HG02852 (cell line): ENCODE results near the gene HOXD12.

Source experiments
- ATAC-seq: cut with Tn5 transposase; IDR thresholded peaks from one replicate; pipeline ENCODE4 v1.9.1; 2021; ENCODE audit warnings: mild to moderate bottlenecking, moderate library complexity; ENCODE audit not compliant: unreplicated experiment

The HOXD12 gene

DNA sequence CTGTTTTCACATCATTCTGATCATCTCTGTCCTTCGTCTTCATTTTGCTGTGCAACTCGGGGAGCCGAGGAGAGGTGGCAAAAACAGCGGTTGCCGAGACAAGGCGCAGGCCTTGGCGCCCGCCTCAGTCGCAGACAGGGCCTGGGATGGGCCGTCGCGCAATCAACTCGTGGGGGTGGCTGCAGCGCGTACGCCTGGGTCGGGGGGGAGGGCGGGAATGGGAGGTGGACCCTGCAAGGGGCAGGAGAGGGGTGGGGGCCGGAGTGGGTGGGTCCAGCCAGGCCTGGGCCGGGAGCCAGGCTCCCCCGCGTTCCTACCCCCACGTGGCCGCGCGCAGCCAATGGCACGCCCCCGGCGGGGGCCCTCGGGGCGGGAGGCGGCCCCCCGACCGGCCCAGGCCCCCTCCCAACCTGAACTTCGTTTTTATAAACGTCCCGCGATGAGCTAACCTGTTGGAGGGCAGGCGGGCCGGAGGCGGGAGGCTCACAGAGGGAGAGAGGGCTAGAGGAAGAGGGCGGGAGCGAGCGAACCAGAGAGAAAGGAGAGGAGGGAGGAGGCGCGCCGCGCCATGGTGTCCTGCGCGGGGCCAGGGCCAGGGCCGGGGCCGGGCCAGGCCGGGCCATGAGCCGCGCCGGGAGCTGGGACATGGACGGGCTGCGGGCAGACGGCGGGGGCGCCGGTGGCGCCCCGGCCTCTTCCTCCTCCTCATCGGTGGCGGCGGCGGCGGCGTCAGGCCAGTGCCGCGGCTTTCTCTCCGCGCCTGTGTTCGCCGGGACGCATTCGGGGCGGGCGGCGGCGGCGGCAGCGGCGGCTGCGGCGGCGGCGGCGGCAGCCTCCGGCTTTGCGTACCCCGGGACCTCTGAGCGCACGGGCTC lies 7.1 kb upstream of the HOXD12 start, which contains the start of gene HOXD13:
HOXD13 (plus strand) TSS at position 452 of the 875 bp plus-strand sequence; CDS start at position 622, 170 bp downstream.
- no peak for ATAC-seq

DNA sequence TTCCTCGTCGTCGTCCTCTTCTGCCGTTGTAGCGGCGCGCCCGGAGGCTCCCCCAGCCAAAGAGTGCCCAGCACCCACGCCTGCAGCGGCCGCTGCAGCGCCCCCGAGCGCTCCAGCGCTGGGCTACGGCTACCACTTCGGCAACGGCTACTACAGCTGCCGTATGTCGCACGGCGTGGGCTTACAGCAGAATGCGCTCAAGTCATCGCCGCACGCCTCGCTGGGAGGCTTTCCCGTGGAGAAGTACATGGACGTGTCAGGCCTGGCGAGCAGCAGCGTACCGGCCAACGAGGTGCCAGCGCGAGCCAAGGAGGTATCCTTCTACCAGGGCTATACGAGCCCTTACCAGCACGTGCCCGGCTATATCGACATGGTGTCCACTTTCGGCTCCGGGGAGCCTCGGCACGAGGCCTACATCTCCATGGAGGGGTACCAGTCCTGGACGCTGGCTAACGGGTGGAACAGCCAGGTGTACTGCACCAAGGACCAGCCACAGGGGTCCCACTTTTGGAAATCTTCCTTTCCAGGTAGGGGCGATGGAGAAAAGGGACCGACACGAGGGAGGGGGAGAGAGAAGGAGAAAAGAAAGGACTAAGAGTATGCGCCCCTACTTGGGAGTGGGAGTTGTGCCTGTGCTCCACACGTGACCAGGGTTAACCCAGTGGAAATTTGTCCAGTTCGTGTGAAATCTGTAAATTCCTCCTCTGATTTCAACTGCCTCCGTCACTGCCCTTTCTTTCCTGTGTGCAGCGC lies 6.3 kb upstream of the HOXD12 start:
- ATAC-seq, result no peak

DNA sequence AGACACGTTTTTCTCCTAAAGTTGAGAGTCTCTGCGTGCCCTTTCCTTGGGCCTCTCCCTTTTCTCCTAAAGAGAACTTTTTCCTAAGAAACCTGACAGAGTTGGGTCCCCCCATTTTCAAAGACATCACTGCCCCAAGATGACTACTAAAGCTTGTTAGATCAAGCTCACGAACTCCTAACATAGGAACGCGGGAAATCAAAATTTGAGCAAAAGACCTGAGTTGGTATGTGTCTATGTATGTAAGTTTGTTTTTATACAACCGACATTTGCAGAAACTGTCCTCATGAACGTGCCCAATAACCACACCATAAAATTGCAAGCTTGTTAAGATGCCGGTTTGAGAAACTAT lies 5.7 kb upstream of the HOXD12 start:
- ATAC-seq, result no peak

DNA sequence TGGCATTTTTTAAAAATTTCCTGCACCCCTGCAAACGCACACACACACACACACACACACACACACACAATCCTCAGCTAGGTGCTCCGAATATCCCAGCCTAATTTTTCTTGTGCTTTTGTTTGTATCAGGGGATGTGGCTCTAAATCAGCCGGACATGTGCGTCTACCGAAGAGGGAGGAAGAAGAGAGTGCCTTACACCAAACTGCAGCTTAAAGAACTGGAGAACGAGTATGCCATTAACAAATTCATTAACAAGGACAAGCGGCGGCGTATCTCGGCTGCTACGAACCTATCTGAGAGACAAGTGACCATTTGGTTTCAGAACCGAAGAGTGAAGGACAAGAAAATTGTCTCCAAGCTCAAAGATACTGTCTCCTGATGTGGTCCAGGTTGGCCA lies 5.2 kb upstream of the HOXD12 start:
- no peak for ATAC-seq

DNA sequence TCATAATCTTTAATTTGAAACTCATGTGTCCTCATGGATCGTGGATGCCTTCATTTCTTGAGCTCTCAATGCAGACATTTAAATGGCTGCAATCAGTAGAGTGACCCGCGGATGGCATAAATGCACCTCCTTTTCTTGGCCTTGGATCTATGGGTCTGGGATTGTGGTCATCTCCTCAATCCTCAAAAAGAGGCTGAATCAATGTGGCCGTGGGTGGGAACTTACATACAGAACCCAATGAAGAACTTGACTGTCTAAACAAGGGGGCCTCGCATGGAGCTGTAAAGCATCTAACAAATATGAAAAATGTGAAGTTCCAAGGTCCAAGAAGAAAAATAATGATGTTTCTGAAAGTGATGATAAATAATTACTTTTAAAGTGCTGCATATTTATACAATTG lies 4.2 kb upstream of the HOXD12 start:
- ATAC-seq, result no peak

DNA sequence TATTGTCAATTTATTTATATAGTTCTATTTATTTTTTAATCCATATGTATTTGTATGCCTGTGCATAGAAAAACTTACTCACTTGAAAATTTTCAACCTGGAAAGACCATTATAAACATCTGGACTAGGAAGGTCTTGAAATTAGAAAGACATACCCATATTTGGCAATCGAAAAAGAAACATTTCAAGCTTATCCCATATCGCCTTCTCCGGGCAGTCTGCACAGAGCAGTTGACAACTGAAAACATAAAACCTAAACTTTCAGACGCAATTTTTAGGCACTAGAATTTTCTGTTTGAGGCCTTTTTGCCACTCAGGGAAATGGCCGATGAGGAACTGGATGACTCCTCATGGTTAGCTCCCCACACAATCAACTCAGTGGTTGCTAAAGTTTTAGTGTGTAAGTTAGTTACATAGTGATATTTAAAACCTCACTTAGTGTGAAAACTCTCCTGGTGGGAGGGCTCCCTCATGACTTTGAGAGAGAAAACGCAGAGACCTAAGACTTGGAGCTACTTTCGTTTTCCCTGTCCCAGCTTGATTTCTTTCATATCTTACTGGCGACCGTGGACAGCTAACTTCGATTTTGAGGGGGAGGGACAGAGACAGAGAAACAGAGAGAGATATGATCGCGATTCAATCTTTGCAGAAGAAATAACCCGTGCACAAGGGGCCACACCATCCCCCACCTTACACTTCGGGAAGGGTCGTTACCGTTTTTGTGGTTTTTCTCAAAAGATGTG lies 3.2 kb upstream of the HOXD12 start:
- ATAC-seq, result no peak

DNA sequence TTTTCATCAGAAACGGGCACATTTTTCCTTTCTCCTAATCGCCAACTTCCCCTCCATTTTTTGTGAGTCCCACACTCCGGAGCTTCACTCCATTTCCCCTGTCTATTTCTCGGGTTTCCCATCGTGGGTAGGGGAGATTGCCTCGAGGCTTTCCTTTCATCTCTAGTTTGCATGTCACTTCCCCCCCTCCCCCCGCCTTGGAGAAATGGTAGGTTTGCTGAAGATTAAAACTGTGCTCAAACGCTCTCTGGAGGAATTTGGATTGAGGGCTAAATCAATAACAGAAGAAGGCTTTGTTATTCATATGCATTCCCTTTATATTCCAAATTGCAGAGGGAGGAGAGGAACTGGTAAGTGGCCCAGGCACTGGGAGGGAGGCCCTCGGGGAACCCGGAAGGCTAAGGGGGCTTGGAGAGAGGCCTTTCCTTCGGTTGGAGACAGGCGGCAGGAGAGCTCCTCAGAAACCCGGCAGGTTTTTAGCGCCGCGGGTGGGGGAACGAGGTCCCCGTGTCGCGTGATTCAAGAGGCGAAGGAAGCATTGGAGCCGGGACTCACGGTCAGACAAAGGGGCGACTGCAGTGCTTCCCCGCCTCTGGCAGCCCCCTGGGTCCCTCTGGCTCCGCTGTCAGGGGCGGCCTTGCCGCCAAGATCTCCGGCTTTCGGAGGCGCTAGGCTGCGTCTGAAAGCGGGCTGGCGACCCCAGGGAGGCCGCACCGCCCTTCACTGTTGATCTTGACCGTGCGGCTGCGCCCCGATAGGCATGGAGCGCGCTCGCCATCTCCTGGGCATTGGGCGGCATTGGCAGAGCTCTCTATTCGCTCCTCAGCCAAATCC lies 2.4 kb upstream of the HOXD12 start:
- peak; percentile 83 for ATAC-seq

DNA sequence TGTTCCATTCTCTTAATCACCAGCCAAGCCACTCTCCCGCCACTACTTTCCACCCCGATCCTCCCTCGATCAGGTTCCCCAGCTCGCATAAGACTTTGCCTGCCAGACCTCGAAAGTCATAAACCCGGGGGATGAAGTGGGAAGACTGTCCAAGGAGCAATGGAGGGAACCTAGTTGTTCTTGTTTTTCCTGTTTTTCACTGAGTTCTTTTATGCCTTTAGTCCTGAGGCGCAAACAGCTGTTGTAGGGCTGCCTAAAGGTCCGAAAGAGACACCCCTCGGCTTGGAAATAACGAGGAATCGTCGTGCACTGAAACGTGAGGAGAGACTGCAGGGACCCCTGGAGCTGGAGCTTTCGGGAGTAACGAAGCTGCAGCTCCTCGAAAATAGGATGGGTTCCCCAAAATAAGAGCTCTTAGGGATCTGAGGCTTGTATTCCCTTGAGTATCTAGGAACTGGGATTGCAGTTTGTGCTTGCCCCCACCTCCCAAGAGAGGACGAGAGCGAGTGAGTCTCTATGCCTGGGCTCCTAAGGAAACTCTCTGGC lies 1.7 kb upstream of the HOXD12 start:
- no peak for ATAC-seq

DNA sequence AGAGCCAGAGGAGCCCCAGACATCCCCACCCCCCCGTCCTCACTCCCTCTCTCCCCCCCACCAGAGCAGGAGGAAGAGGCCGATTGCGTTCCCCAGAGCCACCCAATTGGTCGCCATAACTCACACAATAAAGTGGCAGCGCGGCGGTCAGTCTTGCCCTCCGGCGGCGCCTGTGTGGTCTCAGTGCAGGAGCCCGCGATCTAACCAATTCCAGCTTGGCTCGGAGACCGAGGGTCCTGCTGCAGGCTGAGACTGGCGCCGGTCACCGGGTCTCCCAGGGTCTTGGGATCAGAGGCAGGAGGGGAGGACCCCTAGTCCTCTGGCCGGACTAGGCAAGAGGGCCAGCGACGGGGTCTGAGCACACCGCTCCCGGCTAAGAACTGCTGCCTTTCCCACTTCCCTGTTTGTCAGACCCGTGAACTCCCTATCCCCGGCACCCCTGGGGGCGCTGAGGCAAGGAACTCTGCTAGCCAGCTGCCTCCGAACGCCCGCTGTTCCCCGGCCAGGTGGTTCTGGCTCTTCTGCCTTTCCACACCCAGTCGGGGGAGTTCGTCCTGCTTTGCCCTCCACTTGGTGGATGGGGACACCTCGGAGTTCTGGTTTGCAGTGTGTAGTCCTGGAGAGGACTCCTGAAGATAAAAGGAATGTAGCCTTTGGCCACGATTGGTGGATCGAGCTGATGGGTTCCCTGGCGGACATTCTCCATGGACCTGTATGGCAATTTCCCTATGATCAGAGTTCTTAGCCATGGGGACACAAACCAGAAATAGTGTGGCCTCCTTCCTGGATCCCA lies 1.0 kb upstream of the HOXD12 start:
- no peak for ATAC-seq

DNA sequence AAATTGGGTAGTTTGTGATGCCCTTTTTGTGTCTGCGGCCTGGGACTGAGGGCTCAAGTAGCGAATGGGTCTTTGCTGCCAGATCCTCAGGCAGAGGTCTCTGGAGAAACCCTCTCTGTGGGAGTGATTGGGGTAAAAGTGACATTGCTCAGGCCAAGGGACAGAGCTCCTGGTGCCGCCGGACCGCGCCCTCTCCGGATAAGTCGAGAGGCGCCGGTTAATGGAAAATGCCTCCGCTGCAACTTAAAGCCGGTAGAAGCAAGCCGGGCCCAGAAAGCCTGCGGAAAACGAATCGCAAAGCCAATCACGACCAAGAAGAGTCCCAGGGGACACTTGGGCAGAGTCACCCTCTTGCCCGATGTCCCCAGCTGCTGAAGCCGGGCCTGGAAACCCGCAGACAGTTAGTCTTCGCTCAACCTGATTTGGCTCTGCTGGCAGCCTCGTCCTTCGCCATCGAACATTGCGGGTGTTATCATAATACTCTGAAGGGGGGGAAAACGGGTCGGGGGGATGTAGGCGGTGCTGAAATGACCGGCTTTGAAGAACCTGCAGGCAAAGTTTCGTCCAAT lies 352 bp upstream of the HOXD12 start:
- ATAC-seq, result no peak

DNA sequence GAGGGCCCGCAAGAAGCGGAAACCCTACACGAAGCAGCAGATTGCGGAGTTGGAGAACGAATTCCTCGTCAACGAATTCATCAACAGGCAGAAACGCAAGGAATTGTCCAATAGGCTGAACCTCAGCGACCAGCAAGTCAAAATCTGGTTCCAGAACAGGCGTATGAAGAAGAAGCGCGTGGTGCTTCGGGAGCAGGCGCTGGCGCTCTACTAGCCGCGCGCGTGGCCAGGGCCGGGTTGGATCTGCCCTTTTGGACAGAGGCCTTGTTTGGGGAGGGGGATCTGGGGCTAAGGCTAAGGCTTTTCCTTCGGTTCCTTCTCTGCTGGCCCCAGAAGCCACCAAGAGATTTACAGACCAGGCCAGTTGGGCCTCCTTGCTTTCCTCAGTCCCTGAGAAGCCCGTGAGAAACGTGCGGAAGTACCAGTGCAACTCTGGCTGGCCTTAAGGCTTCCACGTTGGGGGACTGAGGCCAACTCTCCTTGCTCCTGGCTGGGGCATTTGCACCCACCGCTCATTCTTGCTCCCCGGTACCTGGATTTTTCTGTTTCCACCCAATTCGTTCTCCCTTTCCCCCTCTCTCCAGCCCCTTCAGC lies 1.0 kb downstream of the HOXD12 start:
- ATAC-seq, result no peak

DNA sequence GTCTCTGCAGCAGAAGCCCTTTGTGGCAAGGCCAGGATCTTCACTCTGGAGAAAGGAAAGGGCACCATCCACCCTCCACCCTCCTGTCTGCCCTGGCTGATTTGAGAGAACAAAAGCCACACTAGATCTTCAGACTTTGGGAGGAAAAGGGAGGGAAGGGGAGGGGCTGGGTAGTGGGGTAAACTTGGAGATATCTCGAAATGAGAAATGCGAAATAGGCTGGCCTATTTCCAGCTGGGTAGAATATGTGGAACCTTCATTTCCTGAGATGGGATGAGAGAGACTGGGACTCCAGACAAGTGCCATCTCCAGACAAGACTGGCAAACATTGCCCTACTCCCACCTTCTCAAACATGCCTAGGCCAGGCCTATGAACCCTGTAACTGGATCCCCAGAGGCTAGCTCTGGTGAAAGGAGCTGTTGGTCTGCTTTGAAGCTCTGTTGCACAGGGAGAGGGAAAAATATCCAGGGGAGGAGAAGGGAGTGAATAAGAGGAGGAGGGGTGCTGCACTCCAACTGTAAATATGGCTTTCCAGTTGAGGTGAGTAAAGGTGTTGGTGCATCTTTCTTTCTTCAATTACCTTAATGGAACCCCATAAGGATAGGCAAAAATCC lies 1.7 kb downstream of the HOXD12 start:
- ATAC-seq, result no peak

DNA sequence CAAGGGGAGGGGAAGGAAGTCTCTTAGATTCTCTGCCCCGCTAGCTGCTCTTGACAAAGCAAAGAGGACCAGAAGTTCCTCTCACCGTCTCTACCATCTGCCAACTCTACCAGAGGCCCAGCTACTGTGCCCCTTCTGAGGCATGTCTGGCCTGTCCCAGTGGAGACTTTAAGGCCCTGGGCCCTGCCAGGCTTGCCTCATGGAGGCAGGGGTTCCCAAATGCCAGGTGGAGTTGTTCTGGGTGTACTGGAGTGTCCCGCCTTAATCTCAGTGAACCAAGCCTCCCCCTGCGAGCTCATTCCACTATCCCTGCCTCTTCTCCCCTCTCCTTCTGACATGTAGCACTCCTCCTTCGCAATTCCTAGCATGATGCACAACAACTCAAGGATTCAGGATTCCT lies 2.2 kb downstream of the HOXD12 start:
- no peak for ATAC-seq

DNA sequence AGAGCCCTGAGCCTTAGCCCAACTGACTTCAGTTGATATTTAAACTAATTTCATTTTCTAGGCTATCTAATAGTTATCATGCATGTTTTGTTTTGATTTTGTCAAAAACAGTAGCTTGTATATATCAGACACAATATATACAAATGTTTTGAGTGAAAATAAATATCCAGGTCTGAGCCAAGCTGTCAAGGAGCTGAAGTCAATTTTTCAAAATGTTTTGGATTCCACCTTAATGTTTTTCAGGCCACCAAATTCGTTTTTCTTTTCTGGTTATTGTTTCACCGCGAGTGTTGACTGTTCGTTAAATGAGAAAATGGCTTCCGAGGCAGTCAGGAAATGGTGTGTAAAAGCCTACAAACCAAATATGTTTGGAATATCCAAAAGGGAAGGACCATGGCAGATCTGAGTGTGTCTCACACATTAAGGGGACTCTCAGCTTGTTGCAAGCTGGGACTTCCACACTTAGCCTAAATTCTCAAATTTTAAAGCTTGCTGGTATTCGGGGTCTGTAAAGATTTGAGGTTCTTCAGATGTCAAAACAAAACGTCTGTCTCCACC lies 2.8 kb downstream of the HOXD12 start:
- no peak for ATAC-seq

DNA sequence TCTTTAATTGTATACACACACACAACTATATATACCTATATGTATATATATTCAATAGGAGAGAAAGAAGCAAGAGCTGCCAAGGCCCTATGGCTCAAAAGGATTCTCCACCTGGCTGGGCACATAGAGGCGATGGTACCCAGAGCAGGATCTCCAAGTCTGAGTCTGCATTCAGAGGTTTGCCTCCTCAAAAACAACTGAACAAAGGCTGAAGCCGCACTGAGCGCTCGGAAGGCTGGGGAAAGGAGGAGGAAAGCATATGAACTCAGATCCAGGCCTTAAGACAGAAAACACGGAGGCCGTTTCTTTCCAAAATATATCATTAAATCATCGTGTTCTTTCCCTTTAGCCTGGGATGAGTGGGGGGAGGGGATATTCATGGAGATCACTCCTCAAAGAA lies 3.6 kb downstream of the HOXD12 start:
- no peak for ATAC-seq

DNA sequence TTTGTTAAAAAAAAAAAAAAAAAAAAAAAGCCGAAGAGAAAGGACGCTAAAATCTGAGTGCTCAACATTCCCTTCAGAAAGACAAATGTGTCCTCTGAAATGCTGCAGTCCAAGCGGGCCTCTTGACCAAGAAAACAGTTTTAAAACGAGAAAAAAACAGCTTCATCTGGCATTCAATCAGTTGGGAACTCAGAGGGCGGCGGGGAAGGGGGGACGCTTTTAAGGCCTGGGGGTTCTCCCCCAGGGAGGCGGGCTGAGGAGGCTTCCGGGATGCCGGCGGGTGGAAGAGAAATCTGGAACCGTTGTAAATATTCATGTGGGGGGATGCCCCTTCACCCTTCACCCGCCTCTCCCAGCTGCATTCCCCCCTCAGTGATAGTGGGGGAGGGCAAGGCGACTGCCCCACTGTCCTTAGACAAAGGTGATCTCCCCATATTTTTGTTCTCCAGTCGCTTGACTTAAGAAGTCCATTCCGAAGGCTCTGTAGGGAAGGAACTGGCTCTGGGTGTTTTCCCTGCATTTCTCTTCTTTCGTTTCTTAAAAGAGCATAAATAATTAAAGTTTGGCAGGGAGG lies 4.2 kb downstream of the HOXD12 start:
- no peak for ATAC-seq

DNA sequence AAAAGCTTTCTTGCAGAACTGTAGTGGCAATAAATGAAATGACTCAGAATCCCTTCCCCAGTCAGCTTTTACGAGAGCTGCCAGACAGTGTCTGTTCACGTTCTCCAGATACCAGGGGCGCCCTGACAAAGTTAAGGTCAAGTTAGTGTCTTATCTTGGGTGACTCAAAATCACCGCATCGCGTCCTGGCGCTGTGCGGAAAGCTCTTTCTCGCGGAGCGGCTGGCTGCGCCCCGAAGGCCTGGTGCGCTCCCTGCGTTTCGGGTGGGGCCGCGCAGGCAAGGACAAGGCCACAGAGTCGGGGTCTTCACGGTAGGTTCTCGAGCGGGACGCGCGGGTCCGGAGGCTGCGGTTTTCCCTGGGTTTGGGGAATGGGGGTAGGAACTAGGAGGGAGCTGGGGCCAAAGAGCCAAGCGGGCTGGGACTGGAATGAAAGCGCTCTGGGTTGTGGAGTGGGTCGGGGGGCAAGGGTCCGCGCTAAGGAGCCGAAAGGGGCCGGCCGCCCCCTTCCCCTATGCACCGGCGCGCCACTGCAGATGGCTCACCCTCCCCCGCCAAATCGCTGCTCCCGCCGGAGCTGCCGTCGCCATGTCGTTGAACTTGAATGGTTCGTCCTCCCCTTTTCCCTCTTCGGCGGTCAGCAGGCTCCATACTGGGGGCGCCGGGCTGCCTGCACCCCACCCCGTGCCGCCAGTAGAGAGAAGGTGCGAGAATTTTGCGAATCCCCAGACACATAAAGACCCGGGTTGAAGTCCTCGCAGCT lies 4.9 kb downstream of the HOXD12 start:
- no peak for ATAC-seq
